Keratinocyte (primary cell): ENCODE measurements around the gene GRK4.

Experiments
- EZH2 ChIP-seq: IDR thresholded peaks from one replicate; pipeline ENCODE4 v1.6.1; 2012; ENCODE audit warnings: inconsistent platforms, mild to moderate bottlenecking, low read length, moderate library complexity
- TF ChIP-seq, protein P1 (sequence below), 3 experiments: IDR thresholded peaks in 1 of 3; conservative IDR thresholded peaks in 1 of 3; optimal IDR thresholded peaks in 1 of 3; 2 replicates in 2 of 3; 3 replicates in 1 of 3; pipeline versions ENCODE3 to v1.5.1; 2011; ENCODE audit warnings: low read length in 3 of 3, mild to moderate bottlenecking in 3 of 3, moderate library complexity in 2 of 3, control low read depth in 1 of 3, inconsistent platforms in 1 of 3; ENCODE audit not compliant: insufficient read depth in 2 of 3; ENCODE audit errors: extremely low read depth in 1 of 3

DNA sequence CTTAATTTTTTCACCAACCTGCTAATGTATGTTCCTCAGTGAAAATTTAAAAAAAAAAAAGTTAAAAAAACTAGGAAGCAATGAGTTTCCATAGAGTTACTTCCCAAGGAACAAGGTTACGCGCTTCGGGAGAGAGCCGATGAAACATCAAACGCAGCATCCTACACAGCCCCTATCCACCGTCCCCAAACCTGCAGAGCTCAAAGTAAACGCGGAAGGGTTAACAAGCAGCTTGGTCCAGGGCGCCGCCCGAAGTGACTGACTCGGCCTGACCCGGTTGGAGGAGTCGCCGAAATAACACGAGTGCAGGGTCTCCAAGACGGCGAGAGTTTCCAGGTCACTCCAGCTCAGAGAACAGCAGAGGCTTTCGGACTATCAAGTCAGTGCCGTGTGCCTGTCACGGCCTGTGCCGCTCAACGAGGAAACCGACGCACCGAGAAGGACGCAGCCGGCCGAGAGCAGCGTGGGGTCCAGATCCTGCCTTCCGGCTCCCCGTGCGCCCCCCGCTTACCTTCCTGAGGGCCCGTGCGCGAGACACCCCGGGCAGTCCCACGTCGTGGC, 677 bp upstream of the GRK4 start:
- TF ChIP-seq, protein P1, sequence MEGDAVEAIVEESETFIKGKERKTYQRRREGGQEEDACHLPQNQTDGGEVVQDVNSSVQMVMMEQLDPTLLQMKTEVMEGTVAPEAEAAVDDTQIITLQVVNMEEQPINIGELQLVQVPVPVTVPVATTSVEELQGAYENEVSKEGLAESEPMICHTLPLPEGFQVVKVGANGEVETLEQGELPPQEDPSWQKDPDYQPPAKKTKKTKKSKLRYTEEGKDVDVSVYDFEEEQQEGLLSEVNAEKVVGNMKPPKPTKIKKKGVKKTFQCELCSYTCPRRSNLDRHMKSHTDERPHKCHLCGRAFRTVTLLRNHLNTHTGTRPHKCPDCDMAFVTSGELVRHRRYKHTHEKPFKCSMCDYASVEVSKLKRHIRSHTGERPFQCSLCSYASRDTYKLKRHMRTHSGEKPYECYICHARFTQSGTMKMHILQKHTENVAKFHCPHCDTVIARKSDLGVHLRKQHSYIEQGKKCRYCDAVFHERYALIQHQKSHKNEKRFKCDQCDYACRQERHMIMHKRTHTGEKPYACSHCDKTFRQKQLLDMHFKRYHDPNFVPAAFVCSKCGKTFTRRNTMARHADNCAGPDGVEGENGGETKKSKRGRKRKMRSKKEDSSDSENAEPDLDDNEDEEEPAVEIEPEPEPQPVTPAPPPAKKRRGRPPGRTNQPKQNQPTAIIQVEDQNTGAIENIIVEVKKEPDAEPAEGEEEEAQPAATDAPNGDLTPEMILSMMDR (optimal IDR thresholded peaks at IDR 0.05 in 1 of 3, IDR thresholded peaks at IDR 0.05 in 1 of 3, conservative IDR thresholded peaks at IDR 0.05 in 1 of 3; ENCODE audit: extremely low read depth in 1 of 3, insufficient read depth in 2 of 3, low read length in 3 of 3) = no peak
- TF ChIP-seq EZH2 = no peak
